ENCODE data around the gene ANO1.

Gene ANO1

GRCh38 chr11:70072861-70073755 is 5.0 kb upstream of the ANO1 start:
- WGBS (ENCODE audit: insufficient coverage, insufficient read length): no CpG with 5 or more reads among the region's 21 CpGs

GRCh38 chr11:70073871-70074371 is 4.2 kb upstream of the ANO1 start:
- H3K4me3 ChIP-seq (ENCODE audit: low read length): no peak overlapping the region
- no peaks in the 10 kb centered on the region for H3K9me3 ChIP-seq (ENCODE audit: control insufficient read depth, insufficient read depth, low read length)
- DNase-seq (ENCODE audit: low read depth, low spot score): no peak
- no peaks in the 10 kb centered on the region for H3K36me3 ChIP-seq (ENCODE audit: control insufficient read depth, insufficient read depth, low read length)
- WGBS (ENCODE audit: insufficient coverage, insufficient read length): no CpG with 5 or more reads among the region's 22 CpGs
- no peak overlapping the region for H3K27ac ChIP-seq (ENCODE audit: low read length)
- H3K4me1 ChIP-seq (ENCODE audit: control insufficient read depth, insufficient read depth, low read length): peaks cover 12% of the 10 kb centered on the region
- H3K27me3 ChIP-seq (ENCODE audit: control insufficient read depth, insufficient read depth, low read length): peaks cover 19% of the 10 kb centered on the region

More at GRCh38 chr11:70072861-70073755, 5.0 kb upstream of the ANO1 start:
- Histone ChIP-seq H3K9me3 (ENCODE audit: control insufficient read depth, insufficient read depth, low read length) (no peaks in the 10 kb centered on the region), H3K4me3 (ENCODE audit: low read length) (no peak overlapping the region), H3K36me3 (ENCODE audit: control insufficient read depth, insufficient read depth, low read length) (no peaks in the 10 kb centered on the region), H3K27me3 (ENCODE audit: control insufficient read depth, insufficient read depth, low read length) (peaks cover 18% of the 10 kb centered on the region; the same call in 1 of the 2 replicates), H3K4me1 (ENCODE audit: control insufficient read depth, insufficient read depth, low read length) (peaks cover 13% of the 10 kb centered on the region), H3K27ac (ENCODE audit: low read length) (no peak overlapping the region)
- DNase-seq (ENCODE audit: low read depth, low spot score): no peak

- H3K4me3 ChIP-seq (ENCODE audit: low read length): no peak overlapping the region
- H3K9me3 ChIP-seq (ENCODE audit: control insufficient read depth, insufficient read depth, low read length): no peaks in the 10 kb centered on the region
- no peak overlapping the region for H3K27ac ChIP-seq (ENCODE audit: low read length)
- H3K36me3 ChIP-seq (ENCODE audit: control insufficient read depth, insufficient read depth, low read length): no peaks in the 10 kb centered on the region
- H3K27me3 ChIP-seq (ENCODE audit: control insufficient read depth, insufficient read depth, low read length): peaks cover 27% of the 10 kb centered on the region
- peaks cover 13% of the 10 kb centered on the region for H3K4me1 ChIP-seq (ENCODE audit: control insufficient read depth, insufficient read depth, low read length)
- no CpG with 5 or more reads among the region's 8 CpGs for WGBS (ENCODE audit: insufficient coverage, insufficient read length)
- DNase-seq (ENCODE audit: low read depth, low spot score): no peak
Measured at GRCh38 chr11:70074746-70075145, 3.4 kb upstream of the ANO1 start.

- Histone ChIP-seq H3K4me3 (ENCODE audit: low read length) (no peak overlapping the region), H3K9me3 (ENCODE audit: control insufficient read depth, insufficient read depth, low read length) (no peaks in the 10 kb centered on the region), H3K27ac (ENCODE audit: low read length) (no peak overlapping the region), H3K36me3 (ENCODE audit: control insufficient read depth, insufficient read depth, low read length) (no peaks in the 10 kb centered on the region), H3K4me1 (ENCODE audit: control insufficient read depth, insufficient read depth, low read length) (peaks cover 13% of the 10 kb centered on the region), H3K27me3 (ENCODE audit: control insufficient read depth, insufficient read depth, low read length) (peaks cover 31% of the 10 kb centered on the region)
- no CpG with 5 or more reads among the region's 8 CpGs for WGBS (ENCODE audit: insufficient coverage, insufficient read length)
- DNase-seq (ENCODE audit: low read depth, low spot score): no peak
Measured at GRCh38 chr11:70075836-70076235, 2.3 kb upstream of the ANO1 start.

- WGBS (ENCODE audit: insufficient coverage, insufficient read length): no CpG with 5 or more reads among the region's 6 CpGs
- Histone ChIP-seq H3K27me3 (ENCODE audit: control insufficient read depth, insufficient read depth, low read length) (peaks cover 31% of the 10 kb centered on the region), H3K9me3 (ENCODE audit: control insufficient read depth, insufficient read depth, low read length) (no peaks in the 10 kb centered on the region), H3K36me3 (ENCODE audit: control insufficient read depth, insufficient read depth, low read length) (no peaks in the 10 kb centered on the region), H3K27ac (ENCODE audit: low read length) (no peak overlapping the region), H3K4me1 (ENCODE audit: control insufficient read depth, insufficient read depth, low read length) (peaks cover 13% of the 10 kb centered on the region), H3K4me3 (ENCODE audit: low read length) (no peak overlapping the region)
- DNase-seq (ENCODE audit: low read depth, low spot score): no peak
Measured at GRCh38 chr11:70076461-70076931, 1.6 kb upstream of the ANO1 start.

GRCh38 chr11:70077411-70078094 is 564 bp upstream of the ANO1 start:
- Histone ChIP-seq H3K27me3 (ENCODE audit: control insufficient read depth, insufficient read depth, low read length) (peaks cover 31% of the 10 kb centered on the region), H3K4me3 (ENCODE audit: low read length) (no peak overlapping the region; the same call in 1 of the 2 replicates), H3K4me1 (ENCODE audit: control insufficient read depth, insufficient read depth, low read length) (peaks cover 9% of the 10 kb centered on the region), H3K27ac (ENCODE audit: low read length) (no peak overlapping the region), H3K9me3 (ENCODE audit: control insufficient read depth, insufficient read depth, low read length) (no peaks in the 10 kb centered on the region), H3K36me3 (ENCODE audit: control insufficient read depth, insufficient read depth, low read length) (no peaks in the 10 kb centered on the region)
- DNase-seq (ENCODE audit: low read depth, low spot score): no peak
- WGBS (ENCODE audit: insufficient coverage, insufficient read length): no CpG with 5 or more reads among the region's 26 CpGs

- Histone ChIP-seq H3K27ac (ENCODE audit: low read length) (no peak overlapping the region), H3K9me3 (ENCODE audit: control insufficient read depth, insufficient read depth, low read length) (no peaks in the 10 kb centered on the region), H3K4me1 (ENCODE audit: control insufficient read depth, insufficient read depth, low read length) (peaks cover 3% of the 10 kb centered on the region), H3K4me3 (ENCODE audit: low read length) (peak overlapping the region; percentile 38; the same call in 1 of the 2 replicates), H3K36me3 (ENCODE audit: control insufficient read depth, insufficient read depth, low read length) (no peaks in the 10 kb centered on the region), H3K27me3 (ENCODE audit: control insufficient read depth, insufficient read depth, low read length) (peaks cover 31% of the 10 kb centered on the region)
- no peak for DNase-seq (ENCODE audit: low read depth, low spot score)
- no CpG with 5 or more reads among the region's 50 CpGs for WGBS (ENCODE audit: insufficient coverage, insufficient read length)
Measured at GRCh38 chr11:70078781-70079616, 882 bp downstream of the ANO1 start.

GRCh38 chr11:70079691-70080090 is 1.6 kb downstream of the ANO1 start:
- no peaks in the 10 kb centered on the region for H3K9me3 ChIP-seq (ENCODE audit: control insufficient read depth, insufficient read depth, low read length)
- no peak for DNase-seq (ENCODE audit: low read depth, low spot score)
- no CpG with 5 or more reads among the region's 5 CpGs for WGBS (ENCODE audit: insufficient coverage, insufficient read length)
- peaks cover 28% of the 10 kb centered on the region for H3K27me3 ChIP-seq (ENCODE audit: control insufficient read depth, insufficient read depth, low read length)
- H3K36me3 ChIP-seq (ENCODE audit: control insufficient read depth, insufficient read depth, low read length): no peaks in the 10 kb centered on the region
- peaks cover 2% of the 10 kb centered on the region; the same call in 1 of the 2 replicates for H3K4me1 ChIP-seq (ENCODE audit: control insufficient read depth, insufficient read depth, low read length)
- no peak overlapping the region for H3K27ac ChIP-seq (ENCODE audit: low read length)
- H3K4me3 ChIP-seq (ENCODE audit: low read length): no peak overlapping the region

GRCh38 chr11:70080763-70081162 is 2.6 kb downstream of the ANO1 start:
- peaks cover 28% of the 10 kb centered on the region for H3K27me3 ChIP-seq (ENCODE audit: control insufficient read depth, insufficient read depth, low read length)
- H3K9me3 ChIP-seq (ENCODE audit: control insufficient read depth, insufficient read depth, low read length): no peaks in the 10 kb centered on the region
- WGBS (ENCODE audit: insufficient coverage, insufficient read length): no CpG with 5 or more reads among the region's 10 CpGs
- H3K36me3 ChIP-seq (ENCODE audit: control insufficient read depth, insufficient read depth, low read length): no peaks in the 10 kb centered on the region
- H3K4me1 ChIP-seq (ENCODE audit: control insufficient read depth, insufficient read depth, low read length): peaks cover 2% of the 10 kb centered on the region; the same call in 1 of the 2 replicates
- DNase-seq (ENCODE audit: low read depth, low spot score): no peak
- no peak overlapping the region for H3K27ac ChIP-seq (ENCODE audit: low read length)
- no peak overlapping the region for H3K4me3 ChIP-seq (ENCODE audit: low read length)

GRCh38 chr11:70082829-70083228 is 4.7 kb downstream of the ANO1 start:
- no peak overlapping the region for H3K27ac ChIP-seq (ENCODE audit: low read length)
- H3K27me3 ChIP-seq (ENCODE audit: control insufficient read depth, insufficient read depth, low read length): peaks cover 15% of the 10 kb centered on the region
- no peaks in the 10 kb centered on the region for H3K36me3 ChIP-seq (ENCODE audit: control insufficient read depth, insufficient read depth, low read length)
- no peak for DNase-seq (ENCODE audit: low read depth, low spot score)
- H3K4me3 ChIP-seq (ENCODE audit: low read length): no peak overlapping the region
- peaks cover 2% of the 10 kb centered on the region; the same call in 1 of the 2 replicates for H3K4me1 ChIP-seq (ENCODE audit: control insufficient read depth, insufficient read depth, low read length)
- H3K9me3 ChIP-seq (ENCODE audit: control insufficient read depth, insufficient read depth, low read length): no peaks in the 10 kb centered on the region
- no CpG with 5 or more reads among the region's 4 CpGs for WGBS (ENCODE audit: insufficient coverage, insufficient read length)
